Prostate gland (tissue), 2 donors: ENCODE measurements around the gene RNF43. TPM values are rescaled to one million over a fixed set of nuclear protein-coding genes. Genes with fewer than 3 reads are reported as not detected.

ENCODE experiments used
- DNase-seq: peaks from one replicate; pipeline ENCODE4 v3.0.0-alpha.2; 2019; ENCODE audit warnings: low spot score
- H3K27ac ChIP-seq, 2 donors: fragments of 200-600 bp; sonication (generic); 2 replicates each; pipeline ENCODE4 v1.5.1; 2017 to 2019
- H3K27me3 ChIP-seq: fragments of 200-600 bp; sonication (generic); replicated peaks from 2 replicates; pipeline ENCODE4 v1.5.1; 2019; ENCODE audit not compliant: insufficient read depth
- H3K36me3 ChIP-seq, 2 donors: fragments of 200-600 bp; sonication (generic); 1 replicate in 1 of 2; 2 replicates in 1 of 2; pipeline versions ENCODE4 v1.5.1 to v1.8.1; 2017 to 2019
- H3K4me1 ChIP-seq: fragments of 200-600 bp; sonication (generic); replicated peaks from 2 replicates; pipeline ENCODE4 v1.5.1; 2019
- H3K4me3 ChIP-seq, 2 donors: fragments of 200-600 bp; sonication (generic); 2 replicates each; pipeline ENCODE4 v1.5.1; 2017 to 2019
- H3K9me3 ChIP-seq: fragments of 200-600 bp; sonication (generic); 2 replicates; pipeline ENCODE4 v1.5.1; 2017
- CTCF ChIP-seq, 4 experiments: fragments of 200-600 bp in 2 of 4; fragments of 450-650 bp in 2 of 4; sonication (generic) in 2 of 4; IDR thresholded peaks; 1 replicate in 3 of 4; 2 replicates in 1 of 4; pipeline ENCODE4 v1.5.1; 2016 to 2019; ENCODE audit warnings: antibody characterized with exemption in 4 of 4, mild to moderate bottlenecking in 2 of 4, moderate library complexity in 2 of 4
- POLR2A ChIP-seq: fragments of 450-650 bp; IDR thresholded peaks from one replicate; pipeline ENCODE4 v1.6.1; 2016; ENCODE audit warnings: antibody characterized with exemption, mild to moderate bottlenecking
- POLR2AphosphoS5 ChIP-seq: sonication (generic); formaldehyde crosslinking; IDR thresholded peaks from one replicate; pipeline ENCODE4 v1.6.1; 2017; ENCODE audit warnings: antibody characterized with exemption
- WGBS: methylation state at CpG from one replicate; pipeline ENCODE4 v1.1.5; 2018; 5-methylcytosine and 5-hydroxymethylcytosine counted together
- intact Hi-C: fragments of 100-400 bp; cut with DNase I; formaldehyde crosslinking; loops from one replicate; pipeline ENCODE4 v1.14.2; 2022
- total RNA-seq, 2 donors: library from RNA; depleted of rRNA; stranded (reverse); fragments of >200 nt; gene quantifications; one replicate each; pipeline ENCODE4 v1.1.0, GENCODE V29; 2016

The RNF43 gene
- total RNA-seq, 2 donors from 2014 or later: 29.3 to 31.9 TPM

- intact Hi-C loops: no loop called here
- no peak for DNase-seq
- no peaks in the 10 kb centered on the region for H3K4me1 ChIP-seq
- no peaks in the 10 kb centered on the region for H3K27me3 ChIP-seq
- H3K36me3 ChIP-seq: no peaks in the 10 kb centered on the region
- H3K4me3 ChIP-seq: no peak overlapping the region
- TF ChIP-seq POLR2A (no peak), CTCF (IDR thresholded peaks at IDR 0.05) (no peak), POLR2AphosphoS5 (no peak)
- no peaks in the 10 kb centered on the region for H3K9me3 ChIP-seq
- no peak overlapping the region for H3K27ac ChIP-seq
These were observed 6.5 kb downstream of the RNF43 start for GRCh38 chr17:58410714-58411407.

- H3K27me3 ChIP-seq: no peaks in the 10 kb centered on the region
- intact Hi-C loops: no loop called here
- no peaks in the 10 kb centered on the region for H3K9me3 ChIP-seq
- WGBS: 54% methylated on average over 5 of the region's 5 CpGs
- peak overlapping the region; percentile 5 to 32 for H3K27ac ChIP-seq
- H3K36me3 ChIP-seq: no peaks in the 10 kb centered on the region
- no peak overlapping the region for H3K4me3 ChIP-seq
- no peaks in the 10 kb centered on the region for H3K4me1 ChIP-seq
- no peak for DNase-seq
- TF ChIP-seq POLR2AphosphoS5 (no peak), POLR2A (no peak), CTCF (IDR thresholded peaks at IDR 0.05) (no peak)
These were observed 7.9 kb downstream of the RNF43 start for GRCh38 chr17:58409432-58409831.

- no peaks in the 10 kb centered on the region for H3K36me3 ChIP-seq
- no peaks in the 10 kb centered on the region for H3K4me1 ChIP-seq
- H3K4me3 ChIP-seq: no peak overlapping the region
- no peaks in the 10 kb centered on the region for H3K27me3 ChIP-seq
- peak overlapping the region; percentile 29 to 32 for H3K27ac ChIP-seq
- TF ChIP-seq POLR2AphosphoS5 (no peak), CTCF (IDR thresholded peaks at IDR 0.05) (no peak), POLR2A (no peak)
- intact Hi-C loops: no loop called here
- 42% methylated on average over 6 of the region's 6 CpGs for WGBS
- no peak for DNase-seq
- no peaks in the 10 kb centered on the region for H3K9me3 ChIP-seq
These were observed 14.0 kb downstream of the RNF43 start for GRCh38 chr17:58403311-58403710.

GRCh38 chr17:58402679-58403078, 14.7 kb downstream of the RNF43 start:
- no peak overlapping the region for H3K4me3 ChIP-seq
- 48% methylated on average over 1 of the region's 1 CpG for WGBS
- no peak for DNase-seq

More at GRCh38 chr17:58402679-58403078, 14.7 kb downstream of the RNF43 start:
- Histone ChIP-seq H3K27me3 (no peaks in the 10 kb centered on the region), H3K4me1 (peaks cover 3% of the 10 kb centered on the region), H3K36me3 (no peaks in the 10 kb centered on the region), H3K9me3 (no peaks in the 10 kb centered on the region), H3K27ac (peak overlapping the region; percentile 29 to 32)
- intact Hi-C loops: no loop called here
- TF ChIP-seq POLR2AphosphoS5 (no peak), CTCF (IDR thresholded peaks at IDR 0.05) (no peak), POLR2A (no peak)
